HEK293 (cell line): ENCODE results near the gene SETD2.

Experiments
- ZNF530 ChIP-seq: fragments of 450-650 bp; formaldehyde crosslinking; IDR thresholded peaks from 2 replicates; pipeline ENCODE4 v1.5.1; 2016; ENCODE audit warnings: low read depth, missing biosample characterization, missing genetic modification characterization
- TF ChIP-seq, protein P1 (sequence below): fragments of 450-650 bp; formaldehyde crosslinking; IDR thresholded peaks from 2 replicates; pipeline ENCODE4 v1.5.1; 2016; ENCODE audit warnings: missing biosample characterization, missing genetic modification characterization
- TF ChIP-seq, protein P2 (sequence below): fragments of 450-650 bp; formaldehyde crosslinking; IDR thresholded peaks from 2 replicates; pipeline ENCODE4 v1.5.1; 2016; ENCODE audit warnings: missing biosample characterization, missing genetic modification characterization

DNA sequence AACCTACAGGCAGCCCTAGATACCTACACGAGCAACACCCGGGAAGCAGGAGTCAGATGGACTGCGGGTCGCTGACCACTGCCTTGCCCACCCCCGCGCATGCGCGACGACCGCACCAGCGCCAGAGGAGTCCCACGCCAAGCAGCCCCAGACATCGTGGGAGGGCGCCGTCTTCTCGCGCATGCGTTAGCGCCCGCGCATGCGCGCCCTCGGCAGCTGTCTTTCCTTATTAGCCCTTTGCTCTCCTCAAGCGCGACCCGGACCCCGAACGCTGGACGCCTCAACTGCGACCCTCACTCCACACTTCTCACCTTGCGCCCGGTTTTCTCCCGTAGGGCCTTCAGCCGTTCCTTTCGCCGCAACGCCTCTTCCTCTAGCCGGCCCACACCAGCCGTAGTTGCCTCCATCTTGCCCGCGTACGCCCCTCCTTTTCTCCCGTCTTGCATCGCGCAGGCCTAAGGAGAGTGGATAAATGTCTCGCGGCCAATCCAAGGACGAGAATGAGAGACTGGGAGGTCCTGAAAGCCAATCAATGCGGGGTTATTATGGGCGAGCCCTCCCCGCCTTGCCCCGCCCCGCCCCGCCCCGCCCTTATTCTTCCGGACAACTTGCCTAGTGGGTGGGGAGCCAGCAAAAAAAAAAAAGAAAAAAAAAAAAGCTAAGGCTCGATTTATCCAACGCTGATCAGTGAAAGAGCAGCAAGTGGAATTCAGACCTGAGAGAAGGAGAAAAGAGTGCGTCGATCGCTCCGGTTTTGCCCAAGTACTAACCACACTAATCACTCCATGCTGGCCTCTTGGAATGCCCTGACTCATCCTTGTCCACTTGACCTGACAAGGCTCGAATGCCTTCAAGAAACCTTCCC is 187.4 kb downstream of the SETD2 start, which contains the start of gene CCDC12:
- TF ChIP-seq, protein P1, sequence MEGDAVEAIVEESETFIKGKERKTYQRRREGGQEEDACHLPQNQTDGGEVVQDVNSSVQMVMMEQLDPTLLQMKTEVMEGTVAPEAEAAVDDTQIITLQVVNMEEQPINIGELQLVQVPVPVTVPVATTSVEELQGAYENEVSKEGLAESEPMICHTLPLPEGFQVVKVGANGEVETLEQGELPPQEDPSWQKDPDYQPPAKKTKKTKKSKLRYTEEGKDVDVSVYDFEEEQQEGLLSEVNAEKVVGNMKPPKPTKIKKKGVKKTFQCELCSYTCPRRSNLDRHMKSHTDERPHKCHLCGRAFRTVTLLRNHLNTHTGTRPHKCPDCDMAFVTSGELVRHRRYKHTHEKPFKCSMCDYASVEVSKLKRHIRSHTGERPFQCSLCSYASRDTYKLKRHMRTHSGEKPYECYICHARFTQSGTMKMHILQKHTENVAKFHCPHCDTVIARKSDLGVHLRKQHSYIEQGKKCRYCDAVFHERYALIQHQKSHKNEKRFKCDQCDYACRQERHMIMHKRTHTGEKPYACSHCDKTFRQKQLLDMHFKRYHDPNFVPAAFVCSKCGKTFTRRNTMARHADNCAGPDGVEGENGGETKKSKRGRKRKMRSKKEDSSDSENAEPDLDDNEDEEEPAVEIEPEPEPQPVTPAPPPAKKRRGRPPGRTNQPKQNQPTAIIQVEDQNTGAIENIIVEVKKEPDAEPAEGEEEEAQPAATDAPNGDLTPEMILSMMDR (tag by site-specific recombination): no peak
- TF ChIP-seq ZNF530 (tag by site-specific recombination): no peak
- TF ChIP-seq, protein P2, sequence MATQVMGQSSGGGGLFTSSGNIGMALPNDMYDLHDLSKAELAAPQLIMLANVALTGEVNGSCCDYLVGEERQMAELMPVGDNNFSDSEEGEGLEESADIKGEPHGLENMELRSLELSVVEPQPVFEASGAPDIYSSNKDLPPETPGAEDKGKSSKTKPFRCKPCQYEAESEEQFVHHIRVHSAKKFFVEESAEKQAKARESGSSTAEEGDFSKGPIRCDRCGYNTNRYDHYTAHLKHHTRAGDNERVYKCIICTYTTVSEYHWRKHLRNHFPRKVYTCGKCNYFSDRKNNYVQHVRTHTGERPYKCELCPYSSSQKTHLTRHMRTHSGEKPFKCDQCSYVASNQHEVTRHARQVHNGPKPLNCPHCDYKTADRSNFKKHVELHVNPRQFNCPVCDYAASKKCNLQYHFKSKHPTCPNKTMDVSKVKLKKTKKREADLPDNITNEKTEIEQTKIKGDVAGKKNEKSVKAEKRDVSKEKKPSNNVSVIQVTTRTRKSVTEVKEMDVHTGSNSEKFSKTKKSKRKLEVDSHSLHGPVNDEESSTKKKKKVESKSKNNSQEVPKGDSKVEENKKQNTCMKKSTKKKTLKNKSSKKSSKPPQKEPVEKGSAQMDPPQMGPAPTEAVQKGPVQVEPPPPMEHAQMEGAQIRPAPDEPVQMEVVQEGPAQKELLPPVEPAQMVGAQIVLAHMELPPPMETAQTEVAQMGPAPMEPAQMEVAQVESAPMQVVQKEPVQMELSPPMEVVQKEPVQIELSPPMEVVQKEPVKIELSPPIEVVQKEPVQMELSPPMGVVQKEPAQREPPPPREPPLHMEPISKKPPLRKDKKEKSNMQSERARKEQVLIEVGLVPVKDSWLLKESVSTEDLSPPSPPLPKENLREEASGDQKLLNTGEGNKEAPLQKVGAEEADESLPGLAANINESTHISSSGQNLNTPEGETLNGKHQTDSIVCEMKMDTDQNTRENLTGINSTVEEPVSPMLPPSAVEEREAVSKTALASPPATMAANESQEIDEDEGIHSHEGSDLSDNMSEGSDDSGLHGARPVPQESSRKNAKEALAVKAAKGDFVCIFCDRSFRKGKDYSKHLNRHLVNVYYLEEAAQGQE (tag by site-specific recombination): no peak
